ENCODE measurements around the gene FFAR1. TPM values are rescaled to one million over a fixed set of nuclear protein-coding genes. Genes with fewer than 3 reads are reported as not detected.
A peak's percentile ranks its signal among the peaks of the same experiment; 100 is the strongest.

Gene FFAR1
- polyA plus RNA-seq, 3 donors: 0.04 TPM; not detected in 2

DNA sequence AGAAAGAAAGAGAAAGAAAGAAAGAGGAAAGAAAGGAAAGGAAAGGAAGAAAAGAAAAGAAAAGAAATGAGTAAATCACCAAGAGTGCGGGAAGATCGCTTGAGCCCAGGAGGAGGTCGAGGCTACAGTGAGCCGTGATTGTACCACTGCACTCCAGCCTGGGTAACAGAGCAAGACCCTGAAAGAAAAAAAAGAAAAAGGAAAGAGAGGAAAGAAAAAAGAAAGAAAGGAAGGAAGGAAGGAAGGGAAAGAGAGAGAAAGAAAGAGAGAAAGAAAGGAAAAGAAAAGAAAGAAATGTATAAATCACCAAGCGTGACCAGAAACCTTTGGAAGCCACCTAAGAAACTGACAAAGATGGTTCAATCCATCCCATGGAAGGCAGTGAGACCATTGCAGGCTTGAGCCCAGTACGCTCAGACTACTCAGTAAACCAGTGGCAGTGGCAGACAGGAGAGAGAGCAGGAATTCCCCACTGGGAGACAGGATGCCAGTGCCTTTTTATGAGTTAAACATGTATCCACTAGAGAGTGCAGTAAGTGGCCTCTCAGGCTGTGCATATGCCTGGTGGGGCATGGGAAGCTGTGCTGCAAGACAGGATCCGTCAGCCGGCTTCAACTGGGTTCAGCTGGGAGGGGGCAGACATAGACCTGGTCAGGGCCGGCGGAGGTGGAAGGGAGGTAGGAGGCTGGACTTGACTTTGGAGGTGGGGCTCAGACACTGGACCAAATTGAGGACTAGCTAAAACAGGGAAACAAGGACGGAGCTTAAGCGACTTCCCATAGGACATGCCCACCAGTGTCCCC lies 28.0 kb downstream of the FFAR1 start:
- H3K9ac ChIP-seq (ENCODE audit: insufficient read depth, low read length, poor library complexity, severe bottlenecking): no peak overlapping the region
- 94% methylated on average over 10 of the region's 12 CpGs for WGBS (ENCODE audit: insufficient coverage)
- peaks cover 0 to 2% of the 10 kb centered on the region in 2 donors for H3K27me3 ChIP-seq (ENCODE audit: control insufficient read depth in 2 of 2, insufficient read depth in 2 of 2, low read length in 2 of 2)
- H3K4me1 ChIP-seq (ENCODE audit: control insufficient read depth in 1 of 2, insufficient read depth in 2 of 2, low read length in 2 of 2): peaks cover 0 to 13% of the 10 kb centered on the region in 2 donors
- Mint-ChIP-seq H3K4me1 (peaks cover 29% of the 10 kb centered on the region), H3K4me3 (peak overlapping the region in 1 of 2 donors; percentile 28), H3K36me3 (no peaks in the 10 kb centered on the region), H3K27ac (peak overlapping the region in 6 of 7 donors; percentile 6 to 84 (median 36)), H3K9me3 (peaks cover 0 to 12% (median 4%) of the 10 kb centered on the region in 7 donors), H3K27me3 (ENCODE audit: low read depth in 3 of 3) (peaks cover 10 to 25% (median 20%) of the 10 kb centered on the region in 3 donors)
- intact Hi-C loops (cut with micrococcal nuclease): no loop called here
- no peak overlapping the region for H2AFZ ChIP-seq (ENCODE audit: insufficient read depth, low read depth, low read length, poor library complexity, severe bottlenecking)
- H3K36me3 ChIP-seq (replicated peaks in 1 of 2; ENCODE audit: control insufficient read depth in 1 of 2, insufficient read depth in 2 of 2, low read length in 2 of 2): no peaks in the 10 kb centered on the region
- no peaks in the 10 kb centered on the region for H3K79me2 ChIP-seq (ENCODE audit: insufficient read depth, low read length)
- no peak for DNase-seq
- no peaks in the 10 kb centered on the region for H4K20me1 ChIP-seq (ENCODE audit: insufficient read depth, low read length)
- no peak overlapping the region for H3K4me3 ChIP-seq (replicated peaks in 1 of 3; ENCODE audit: low read depth in 2 of 3, low read length in 3 of 3)
- no peak for TF ChIP-seq CTCF (IDR thresholded peaks at IDR 0.05)
- H3K4me2 ChIP-seq (replicated peaks; ENCODE audit: extremely low read depth, low read length, poor library complexity, severe bottlenecking): no peak overlapping the region
- H3K9me3 ChIP-seq (replicated peaks in 1 of 2; ENCODE audit: control insufficient read depth in 1 of 2, insufficient read depth in 1 of 2, low read length in 2 of 2): peaks cover 0 to 3% of the 10 kb centered on the region in 2 donors
- no peak overlapping the region for H3K27ac ChIP-seq (ENCODE audit: low read depth in 1 of 2, low read length in 2 of 2)

GRCh38 chr19:35377656-35378055 lies 30.0 kb downstream of the FFAR1 start:
- H3K4me1 ChIP-seq (ENCODE audit: control insufficient read depth in 1 of 2, insufficient read depth in 2 of 2, low read length in 2 of 2): peaks cover 0 to 13% of the 10 kb centered on the region in 2 donors
- peaks cover 17 to 27% (median 23%) of the 10 kb centered on the region in 3 donors for H3K27me3 Mint-ChIP-seq (ENCODE audit: low read depth in 3 of 3)
- intact Hi-C loops (cut with micrococcal nuclease): no loop called here
- H3K4me1 Mint-ChIP-seq: peaks cover 29% of the 10 kb centered on the region
- no peak overlapping the region for H3K4me2 ChIP-seq (replicated peaks; ENCODE audit: extremely low read depth, low read length, poor library complexity, severe bottlenecking)
- H3K4me3 ChIP-seq (replicated peaks in 1 of 3; ENCODE audit: low read depth in 2 of 3, low read length in 3 of 3): no peak overlapping the region
- H2AFZ ChIP-seq (ENCODE audit: insufficient read depth, low read depth, low read length, poor library complexity, severe bottlenecking): no peak overlapping the region
- H3K27ac Mint-ChIP-seq: peak overlapping the region in 1 of 7 donors; percentile 54
- no peak overlapping the region for H3K9ac ChIP-seq (ENCODE audit: insufficient read depth, low read length, poor library complexity, severe bottlenecking)
- no peak for DNase-seq
- TF ChIP-seq CTCF (IDR thresholded peaks at IDR 0.05): no peak
- no peaks in the 10 kb centered on the region for H3K36me3 ChIP-seq (replicated peaks in 1 of 2; ENCODE audit: control insufficient read depth in 1 of 2, insufficient read depth in 2 of 2, low read length in 2 of 2)
- peak overlapping the region in 1 of 2 donors; percentile 43 for H3K4me3 Mint-ChIP-seq
- no peaks in the 10 kb centered on the region for H4K20me1 ChIP-seq (ENCODE audit: insufficient read depth, low read length)
- H3K27ac ChIP-seq (ENCODE audit: low read depth in 1 of 2, low read length in 2 of 2): no peak overlapping the region
- H3K9me3 Mint-ChIP-seq: peaks cover 0 to 12% (median 4%) of the 10 kb centered on the region in 7 donors
- H3K79me2 ChIP-seq (ENCODE audit: insufficient read depth, low read length): no peaks in the 10 kb centered on the region
- 44% methylated on average over 1 of the region's 1 CpG for WGBS (ENCODE audit: insufficient coverage)
- peaks cover 0 to 2% of the 10 kb centered on the region in 2 donors for H3K27me3 ChIP-seq (ENCODE audit: control insufficient read depth in 2 of 2, insufficient read depth in 2 of 2, low read length in 2 of 2)
- H3K36me3 Mint-ChIP-seq: no peaks in the 10 kb centered on the region
- peaks cover 0 to 3% of the 10 kb centered on the region in 2 donors for H3K9me3 ChIP-seq (replicated peaks in 1 of 2; ENCODE audit: control insufficient read depth in 1 of 2, insufficient read depth in 1 of 2, low read length in 2 of 2)
